IPS-18c (cell line): Measurements from ENCODE around the gene PTPRN2.

Source experiments
- H3K4me3 ChIP-seq: 2 replicates; pipeline ENCODE4 v1.7.0; 2013; ENCODE audit warnings: low read depth, mild to moderate bottlenecking, low read length, moderate library complexity; ENCODE audit not compliant: insufficient read depth
- H3K9me3 ChIP-seq: one replicate; pipeline ENCODE4 v1.6.1; 2013; ENCODE audit warnings: mild to moderate bottlenecking, low read length, moderate library complexity; ENCODE audit not compliant: control insufficient read depth, insufficient read depth

The PTPRN2 gene

GRCh38 chr7:157751951-157752673 is 835.5 kb downstream of the PTPRN2 start:
- peaks cover 55% of the 10 kb centered on the region for H3K9me3 ChIP-seq

GRCh38 chr7:157751406-157751805 is 836.2 kb downstream of the PTPRN2 start:
- peaks cover 56% of the 10 kb centered on the region for H3K9me3 ChIP-seq
- H3K4me3 ChIP-seq: no peak overlapping the region

More at GRCh38 chr7:157751951-157752673, 835.5 kb downstream of the PTPRN2 start:
- H3K4me3 ChIP-seq: no peak overlapping the region

GRCh38 chr7:157750291-157750690 is 837.3 kb downstream of the PTPRN2 start:
- H3K4me3 ChIP-seq: no peak overlapping the region
- H3K9me3 ChIP-seq: peaks cover 60% of the 10 kb centered on the region

GRCh38 chr7:157745721-157746709 is 841.6 kb downstream of the PTPRN2 start:
- H3K4me3 ChIP-seq: peak overlapping the region; percentile 24; the same call in 1 of the 2 replicates
- H3K9me3 ChIP-seq: peaks cover 66% of the 10 kb centered on the region

- H3K9me3 ChIP-seq: peaks cover 66% of the 10 kb centered on the region
- no peak overlapping the region for H3K4me3 ChIP-seq
These were observed 842.6 kb downstream of the PTPRN2 start for GRCh38 chr7:157744786-157745601.

- Histone ChIP-seq H3K9me3 (peaks cover 68% of the 10 kb centered on the region), H3K4me3 (no peak overlapping the region)
These were observed 843.7 kb downstream of the PTPRN2 start for GRCh38 chr7:157743781-157744525.

GRCh38 chr7:157740251-157740798 is 847.3 kb downstream of the PTPRN2 start:
- Histone ChIP-seq H3K4me3 (no peak overlapping the region), H3K9me3 (peaks cover 58% of the 10 kb centered on the region)

- Histone ChIP-seq H3K4me3 (no peak overlapping the region), H3K9me3 (peaks cover 53% of the 10 kb centered on the region)
These were observed 848.0 kb downstream of the PTPRN2 start for GRCh38 chr7:157739650-157740049.

- Histone ChIP-seq H3K9me3 (peaks cover 50% of the 10 kb centered on the region), H3K4me3 (no peak overlapping the region)
These were observed 848.6 kb downstream of the PTPRN2 start for GRCh38 chr7:157739031-157739430.

GRCh38 chr7:157738066-157738460 is 849.6 kb downstream of the PTPRN2 start:
- H3K9me3 ChIP-seq: peaks cover 41% of the 10 kb centered on the region
- no peak overlapping the region for H3K4me3 ChIP-seq

- peaks cover 41% of the 10 kb centered on the region for H3K9me3 ChIP-seq
- H3K4me3 ChIP-seq: no peak overlapping the region; the same call in 1 of the 2 replicates
These were observed 850.2 kb downstream of the PTPRN2 start for GRCh38 chr7:157737151-157738065.

GRCh38 chr7:157736341-157736740 is 851.3 kb downstream of the PTPRN2 start:
- Histone ChIP-seq H3K4me3 (no peak overlapping the region), H3K9me3 (peaks cover 33% of the 10 kb centered on the region)

GRCh38 chr7:157735826-157736225 is 851.8 kb downstream of the PTPRN2 start:
- peaks cover 28% of the 10 kb centered on the region for H3K9me3 ChIP-seq
- peak overlapping the region; percentile 24; the same call in 1 of the 2 replicates for H3K4me3 ChIP-seq

GRCh38 chr7:157734676-157735640 is 852.7 kb downstream of the PTPRN2 start:
- H3K4me3 ChIP-seq: no peak overlapping the region
- peaks cover 27% of the 10 kb centered on the region for H3K9me3 ChIP-seq
